ENCODE measurements around the gene ANKFY1. TPM values are rescaled to one million over a fixed set of nuclear protein-coding genes. Genes with fewer than 3 reads are reported as not detected.

Gene ANKFY1
- 32.7 TPM for total RNA-seq (2013)
- polyA plus RNA-seq (10 to 100 TPM; 13.5 to 46.1 (median 21.7) TPM), polyA minus RNA-seq (56.0 and 113 TPM in 2 replicates), total RNA-seq (33.6 to 101 (median 56.1) reads per million in 11 experiments)

- Mint-ChIP-seq H3K4me3 (peak within 1 kb of the TSS; percentile 88 to 94), H3K36me3 (peaks cover 22 to 31% of the 10 kb centered on the region in 2 donors), H3K27me3 (ENCODE audit: low read depth in 3 of 3) (peaks cover 0 to 7% (median 4%) of the 10 kb centered on the region in 3 donors), H3K9me3 (peaks cover 3 to 13% (median 5%) of the 10 kb centered on the region in 7 donors), H3K27ac (peak within 1 kb of the TSS; percentile 73 to 90 (median 83)), H3K4me1 (peaks cover 29% of the 10 kb centered on the region)
- peak within 1 kb of the TSS; percentile 100 for H3K4me2 ChIP-seq (replicated peaks; ENCODE audit: extremely low read depth, low read length, poor library complexity, severe bottlenecking)
- H3K9ac ChIP-seq (ENCODE audit: insufficient read depth, low read length, poor library complexity, severe bottlenecking), result peak within 1 kb of the TSS; percentile 96
- peaks cover 7 to 34% of the 10 kb centered on the region in 2 donors for H3K36me3 ChIP-seq (replicated peaks in 1 of 2; ENCODE audit: control insufficient read depth in 1 of 2, insufficient read depth in 2 of 2, low read length in 2 of 2)
- H3K27me3 ChIP-seq (ENCODE audit: control insufficient read depth in 2 of 2, insufficient read depth in 2 of 2, low read length in 2 of 2), result no peaks in the 10 kb centered on the region
- H2AFZ ChIP-seq (ENCODE audit: insufficient read depth, low read depth, low read length, poor library complexity, severe bottlenecking), result peak within 1 kb of the TSS; percentile 96
- H4K20me1 ChIP-seq (ENCODE audit: insufficient read depth, low read length), result peaks cover 49% of the 10 kb centered on the region
- peaks cover 61% of the 10 kb centered on the region for H3K79me2 ChIP-seq (ENCODE audit: insufficient read depth, low read length)
- peaks cover 16 to 27% of the 10 kb centered on the region in 2 donors for H3K4me1 ChIP-seq (ENCODE audit: control insufficient read depth in 1 of 2, insufficient read depth in 2 of 2, low read length in 2 of 2)
- intact Hi-C loops (cut with micrococcal nuclease), result loop anchor here (5.0 kb wide), 1 partner anchor 104 kb away; the partner anchor contains the start of gene UBE2G1 (in 2 of the 2)
- TF ChIP-seq CTCF (IDR thresholded peaks at IDR 0.05), result no peak
- peak; percentile 90 to 91 (median 91) for DNase-seq
- H3K4me3 ChIP-seq (replicated peaks in 1 of 3; ENCODE audit: low read depth in 2 of 3, low read length in 3 of 3), result peak within 1 kb of the TSS; percentile 90 to 95 (median 92)
- peak within 1 kb of the TSS; percentile 71 to 89 for H3K27ac ChIP-seq (ENCODE audit: low read depth in 1 of 2, low read length in 2 of 2)
- H3K9me3 ChIP-seq (replicated peaks in 1 of 2; ENCODE audit: control insufficient read depth in 1 of 2, insufficient read depth in 1 of 2, low read length in 2 of 2), result peaks cover 10 to 12% of the 10 kb centered on the region in 2 donors
- WGBS (ENCODE audit: insufficient coverage), result under 1% methylated on average over 79 of the region's 85 CpGs
These were observed at the start of gene ANKFY1 for GRCh38 chr17:4263282-4264215. TSS of gene ANKFY1 (minus strand) at chr17:4263979. CDS start at chr17:4263941, 38 bp downstream.

GRCh38 chr17:4310354-4311060 is 46.7 kb upstream of the ANKFY1 start:
- H3K27me3 Mint-ChIP-seq (ENCODE audit: low read depth in 3 of 3), result no peaks in the 10 kb centered on the region
- Histone ChIP-seq H2AFZ (ENCODE audit: insufficient read depth, low read depth, low read length, poor library complexity, severe bottlenecking) (no peak overlapping the region), H3K4me2 (replicated peaks; ENCODE audit: extremely low read depth, low read length, poor library complexity, severe bottlenecking) (no peak overlapping the region), H4K20me1 (ENCODE audit: insufficient read depth, low read length) (peaks cover 95% of the 10 kb centered on the region), H3K27ac (ENCODE audit: low read depth in 1 of 2, low read length in 2 of 2) (no peak overlapping the region), H3K79me2 (ENCODE audit: insufficient read depth, low read length) (peaks cover 72% of the 10 kb centered on the region), H3K4me3 (replicated peaks in 1 of 3; ENCODE audit: low read depth in 2 of 3, low read length in 3 of 3) (no peak overlapping the region), H3K27me3 (ENCODE audit: control insufficient read depth in 2 of 2, insufficient read depth in 2 of 2, low read length in 2 of 2) (no peaks in the 10 kb centered on the region), H3K4me1 (ENCODE audit: control insufficient read depth in 1 of 2, insufficient read depth in 2 of 2, low read length in 2 of 2) (peaks cover 6 to 13% of the 10 kb centered on the region in 2 donors), H3K9me3 (replicated peaks in 1 of 2; ENCODE audit: control insufficient read depth in 1 of 2, insufficient read depth in 1 of 2, low read length in 2 of 2) (no peaks in the 10 kb centered on the region), H3K36me3 (replicated peaks in 1 of 2; ENCODE audit: control insufficient read depth in 1 of 2, insufficient read depth in 2 of 2, low read length in 2 of 2) (peaks cover 9 to 23% of the 10 kb centered on the region in 2 donors), H3K9ac (ENCODE audit: insufficient read depth, low read length, poor library complexity, severe bottlenecking) (no peak overlapping the region)
- H3K36me3 Mint-ChIP-seq, result peaks cover 14 to 28% of the 10 kb centered on the region in 2 donors
- 92% methylated on average over 3 of the region's 6 CpGs for WGBS (ENCODE audit: insufficient coverage)
- intact Hi-C loops (cut with micrococcal nuclease), result no loop called here
- H3K9me3 Mint-ChIP-seq, result no peaks in the 10 kb centered on the region
- H3K27ac Mint-ChIP-seq, result peak overlapping the region in 1 of 7 donors; percentile 22
- peaks cover 33% of the 10 kb centered on the region for H3K4me1 Mint-ChIP-seq
- H3K4me3 Mint-ChIP-seq, result no peak overlapping the region
- no peak for TF ChIP-seq CTCF (IDR thresholded peaks at IDR 0.05)
- DNase-seq, result no peak
